ENCODE measurements around the gene GMPR.

DNA sequence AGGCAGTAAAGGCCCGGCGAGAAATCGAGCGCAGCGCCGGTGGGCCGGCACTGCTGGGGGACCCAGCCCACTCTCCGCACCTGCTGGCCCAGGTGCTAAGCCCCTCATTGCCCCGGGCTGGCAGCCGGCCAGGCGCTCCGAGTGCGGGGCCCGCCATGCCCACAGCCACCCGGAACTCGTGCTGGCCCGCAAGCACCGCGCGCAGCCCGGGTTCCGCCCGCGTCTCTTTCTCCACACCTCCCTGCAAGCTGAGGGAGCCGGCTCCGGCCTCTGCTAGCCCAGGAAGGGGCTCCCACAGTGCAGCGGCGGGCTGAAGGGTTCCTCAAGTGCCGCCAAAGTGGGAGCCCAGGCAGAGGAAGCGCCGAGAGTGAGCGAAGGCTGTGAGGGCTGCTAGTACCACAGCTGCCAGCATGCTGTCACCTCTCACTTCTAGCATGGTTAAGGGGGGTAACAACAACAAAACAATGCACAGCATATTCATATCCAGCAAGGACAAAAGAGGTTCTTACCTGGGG, 11.3 kb upstream of the GMPR start:
- TF ChIP-seq, protein P1, sequence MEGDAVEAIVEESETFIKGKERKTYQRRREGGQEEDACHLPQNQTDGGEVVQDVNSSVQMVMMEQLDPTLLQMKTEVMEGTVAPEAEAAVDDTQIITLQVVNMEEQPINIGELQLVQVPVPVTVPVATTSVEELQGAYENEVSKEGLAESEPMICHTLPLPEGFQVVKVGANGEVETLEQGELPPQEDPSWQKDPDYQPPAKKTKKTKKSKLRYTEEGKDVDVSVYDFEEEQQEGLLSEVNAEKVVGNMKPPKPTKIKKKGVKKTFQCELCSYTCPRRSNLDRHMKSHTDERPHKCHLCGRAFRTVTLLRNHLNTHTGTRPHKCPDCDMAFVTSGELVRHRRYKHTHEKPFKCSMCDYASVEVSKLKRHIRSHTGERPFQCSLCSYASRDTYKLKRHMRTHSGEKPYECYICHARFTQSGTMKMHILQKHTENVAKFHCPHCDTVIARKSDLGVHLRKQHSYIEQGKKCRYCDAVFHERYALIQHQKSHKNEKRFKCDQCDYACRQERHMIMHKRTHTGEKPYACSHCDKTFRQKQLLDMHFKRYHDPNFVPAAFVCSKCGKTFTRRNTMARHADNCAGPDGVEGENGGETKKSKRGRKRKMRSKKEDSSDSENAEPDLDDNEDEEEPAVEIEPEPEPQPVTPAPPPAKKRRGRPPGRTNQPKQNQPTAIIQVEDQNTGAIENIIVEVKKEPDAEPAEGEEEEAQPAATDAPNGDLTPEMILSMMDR (optimal IDR thresholded peaks at IDR 0.05 in 1 of 3, IDR thresholded peaks at IDR 0.05 in 1 of 3, conservative IDR thresholded peaks at IDR 0.05 in 1 of 3; ENCODE audit: extremely low read depth in 1 of 3, insufficient read depth in 2 of 3, low read length in 3 of 3) = no peak
- no peak for TF ChIP-seq EZH2 (IDR thresholded peaks at IDR 0.05; ENCODE audit: low read length)

Data from keratinocyte (primary cell).